Loucy (cell line): Measurements from ENCODE around the gene TBL1XR1.

Source experiments
- CTCF ChIP-seq: fragments of 200-600 bp; sonication (generic); conservative IDR thresholded peaks from 2 replicates; pipeline ENCODE4 v1.5.1; 2014; ENCODE audit warnings: mild to moderate bottlenecking, antibody characterized with exemption, low read length
- EZH2phosphoT487 ChIP-seq: fragments of 200-600 bp; IDR thresholded peaks from 2 replicates; pipeline ENCODE4 v1.6.1; 2018; ENCODE audit warnings: antibody characterized with exemption, mild to moderate bottlenecking, moderate library complexity, borderline replicate concordance

DNA sequence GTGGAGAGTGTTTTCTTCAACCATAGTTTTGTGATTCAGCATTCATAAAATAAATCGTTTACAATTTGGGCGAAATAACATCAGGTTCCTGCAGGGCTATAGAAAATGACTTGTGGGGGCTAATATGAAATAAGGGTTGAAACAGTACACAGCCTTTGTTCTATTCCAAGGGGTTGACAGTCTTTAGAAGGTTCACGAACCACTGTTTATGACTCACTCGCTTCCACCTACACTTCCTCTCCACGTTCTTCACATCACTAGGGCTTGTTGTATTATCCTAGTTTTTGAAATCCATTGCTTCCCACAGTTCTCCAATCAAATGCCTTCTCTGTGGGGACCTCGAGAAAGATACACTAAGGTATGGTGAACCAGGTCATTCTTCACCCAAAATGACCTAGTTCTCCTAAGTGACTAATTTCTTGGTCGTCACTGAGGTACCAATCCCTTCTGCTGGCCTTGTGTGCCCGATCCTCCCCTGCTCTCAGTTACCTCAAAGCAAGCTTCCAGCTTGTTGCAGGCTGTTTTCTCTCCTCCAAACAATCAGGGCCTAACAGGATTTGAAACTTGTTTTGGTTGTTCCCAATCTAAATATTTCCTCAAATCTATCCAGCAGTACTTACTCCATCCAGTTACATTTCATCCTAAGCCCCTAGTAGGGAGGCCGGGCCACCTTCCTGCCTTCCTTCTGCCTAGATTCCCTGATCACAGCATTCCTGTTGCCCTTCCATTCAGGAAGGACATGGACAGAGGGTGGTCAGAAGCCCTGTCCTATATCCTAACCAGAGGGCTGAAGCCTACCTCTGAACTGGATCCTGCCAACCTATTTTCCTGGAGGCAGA lies 23.1 kb upstream of the TBL1XR1 start:
- TF ChIP-seq CTCF = no peak
- TF ChIP-seq EZH2phosphoT487 = no peak
